SK-N-SH (cell line): ENCODE data around the gene LCN2.

Experiments used
- EP300 ChIP-seq, 2 experiments: IDR thresholded peaks; 2 replicates each; pipeline versions ENCODE4 v1.4.0 to v1.6.1; 2012; ENCODE audit warnings: borderline replicate concordance in 1 of 2, low read depth in 1 of 2, low read length in 1 of 2
- EZH2phosphoT487 ChIP-seq: fragments of 200-600 bp; sonication (generic); IDR thresholded peaks from 2 replicates; pipeline ENCODE4 v1.6.1; 2017; ENCODE audit warnings: low read depth, mixed run types, mild to moderate bottlenecking, antibody characterized with exemption, moderate library complexity, borderline replicate concordance
- FOXJ3 ChIP-seq: sonication (generic); formaldehyde crosslinking; IDR thresholded peaks from 2 replicates; pipeline ENCODE4 v1.5.1; 2020; ENCODE audit warnings: mild to moderate bottlenecking, missing genetic modification reagents
- JUND ChIP-seq: IDR thresholded peaks from 2 replicates; pipeline ENCODE4 v1.4.0; 2012
- NFIC ChIP-seq: IDR thresholded peaks from 2 replicates; pipeline ENCODE4 v1.4.0; 2012; ENCODE audit warnings: borderline replicate concordance
- NRF1 ChIP-seq: IDR thresholded peaks from 2 replicates; pipeline ENCODE4 v1.6.1; 2012; ENCODE audit warnings: low read depth, mild to moderate bottlenecking, low read length
- RCOR1 ChIP-seq: fragments of 150-350 bp; IDR thresholded peaks from 2 replicates; pipeline ENCODE4 v1.6.1; 2017; ENCODE audit warnings: antibody characterized with exemption, low read length
- RFX5 ChIP-seq: IDR thresholded peaks from 2 replicates; pipeline ENCODE4 v1.6.1; 2012; ENCODE audit warnings: mild to moderate bottlenecking, improper control_type of control experiment, low read length
- SMC3 ChIP-seq: IDR thresholded peaks from 2 replicates; pipeline ENCODE4 v1.6.1; 2012; ENCODE audit warnings: low read depth, low read length, improper control_type of control experiment
- YY1 ChIP-seq: IDR thresholded peaks from 2 replicates; pipeline ENCODE4 v1.4.0; 2012; ENCODE audit warnings: low read depth, mild to moderate bottlenecking
- TF ChIP-seq, protein P1 (sequence below): IDR thresholded peaks from 2 replicates; pipeline ENCODE4 v1.6.1; 2012; ENCODE audit warnings: mild to moderate bottlenecking, low read depth, low read length, moderate library complexity
- TF ChIP-seq, protein P2 (sequence below): IDR thresholded peaks from 2 replicates; pipeline ENCODE4 v1.4.0; 2012; ENCODE audit warnings: low read depth
- TF ChIP-seq, protein P3 (sequence below): fragments of 200-600 bp; sonication (generic); IDR thresholded peaks from 2 replicates; pipeline ENCODE4 v1.6.1; 2017; ENCODE audit warnings: antibody characterized with exemption, mild to moderate bottlenecking, moderate library complexity

DNA sequence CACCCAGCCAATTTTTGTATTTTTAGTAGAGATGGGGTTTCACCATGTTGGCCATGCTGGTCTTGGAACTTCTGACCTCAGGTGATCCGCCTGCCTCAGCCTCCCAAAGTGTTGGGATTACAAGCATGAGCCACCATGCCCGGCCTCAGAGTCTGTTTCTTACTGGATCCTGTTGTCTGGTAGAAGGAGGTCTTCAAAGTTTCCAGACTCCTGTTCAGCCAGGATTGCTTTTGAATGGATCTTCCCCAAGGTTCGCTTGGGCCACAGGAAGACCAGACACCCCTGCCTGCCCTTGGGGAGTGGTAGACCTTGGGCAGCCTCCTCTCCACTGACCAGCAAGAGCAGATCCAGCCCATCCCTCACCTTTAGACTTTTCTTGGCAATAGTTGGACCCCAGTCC, 7.6 kb upstream of the LCN2 start:
- TF ChIP-seq, protein P1, sequence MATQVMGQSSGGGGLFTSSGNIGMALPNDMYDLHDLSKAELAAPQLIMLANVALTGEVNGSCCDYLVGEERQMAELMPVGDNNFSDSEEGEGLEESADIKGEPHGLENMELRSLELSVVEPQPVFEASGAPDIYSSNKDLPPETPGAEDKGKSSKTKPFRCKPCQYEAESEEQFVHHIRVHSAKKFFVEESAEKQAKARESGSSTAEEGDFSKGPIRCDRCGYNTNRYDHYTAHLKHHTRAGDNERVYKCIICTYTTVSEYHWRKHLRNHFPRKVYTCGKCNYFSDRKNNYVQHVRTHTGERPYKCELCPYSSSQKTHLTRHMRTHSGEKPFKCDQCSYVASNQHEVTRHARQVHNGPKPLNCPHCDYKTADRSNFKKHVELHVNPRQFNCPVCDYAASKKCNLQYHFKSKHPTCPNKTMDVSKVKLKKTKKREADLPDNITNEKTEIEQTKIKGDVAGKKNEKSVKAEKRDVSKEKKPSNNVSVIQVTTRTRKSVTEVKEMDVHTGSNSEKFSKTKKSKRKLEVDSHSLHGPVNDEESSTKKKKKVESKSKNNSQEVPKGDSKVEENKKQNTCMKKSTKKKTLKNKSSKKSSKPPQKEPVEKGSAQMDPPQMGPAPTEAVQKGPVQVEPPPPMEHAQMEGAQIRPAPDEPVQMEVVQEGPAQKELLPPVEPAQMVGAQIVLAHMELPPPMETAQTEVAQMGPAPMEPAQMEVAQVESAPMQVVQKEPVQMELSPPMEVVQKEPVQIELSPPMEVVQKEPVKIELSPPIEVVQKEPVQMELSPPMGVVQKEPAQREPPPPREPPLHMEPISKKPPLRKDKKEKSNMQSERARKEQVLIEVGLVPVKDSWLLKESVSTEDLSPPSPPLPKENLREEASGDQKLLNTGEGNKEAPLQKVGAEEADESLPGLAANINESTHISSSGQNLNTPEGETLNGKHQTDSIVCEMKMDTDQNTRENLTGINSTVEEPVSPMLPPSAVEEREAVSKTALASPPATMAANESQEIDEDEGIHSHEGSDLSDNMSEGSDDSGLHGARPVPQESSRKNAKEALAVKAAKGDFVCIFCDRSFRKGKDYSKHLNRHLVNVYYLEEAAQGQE, result no peak
- no peak for TF ChIP-seq JUND
- TF ChIP-seq, protein P2, sequence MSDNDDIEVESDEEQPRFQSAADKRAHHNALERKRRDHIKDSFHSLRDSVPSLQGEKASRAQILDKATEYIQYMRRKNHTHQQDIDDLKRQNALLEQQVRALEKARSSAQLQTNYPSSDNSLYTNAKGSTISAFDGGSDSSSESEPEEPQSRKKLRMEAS, result no peak
- no peak for TF ChIP-seq FOXJ3 (CRISPR knock-in tag)
- TF ChIP-seq YY1, result no peak
- no peak for TF ChIP-seq RCOR1
- no peak for TF ChIP-seq SMC3
- TF ChIP-seq, protein P3, sequence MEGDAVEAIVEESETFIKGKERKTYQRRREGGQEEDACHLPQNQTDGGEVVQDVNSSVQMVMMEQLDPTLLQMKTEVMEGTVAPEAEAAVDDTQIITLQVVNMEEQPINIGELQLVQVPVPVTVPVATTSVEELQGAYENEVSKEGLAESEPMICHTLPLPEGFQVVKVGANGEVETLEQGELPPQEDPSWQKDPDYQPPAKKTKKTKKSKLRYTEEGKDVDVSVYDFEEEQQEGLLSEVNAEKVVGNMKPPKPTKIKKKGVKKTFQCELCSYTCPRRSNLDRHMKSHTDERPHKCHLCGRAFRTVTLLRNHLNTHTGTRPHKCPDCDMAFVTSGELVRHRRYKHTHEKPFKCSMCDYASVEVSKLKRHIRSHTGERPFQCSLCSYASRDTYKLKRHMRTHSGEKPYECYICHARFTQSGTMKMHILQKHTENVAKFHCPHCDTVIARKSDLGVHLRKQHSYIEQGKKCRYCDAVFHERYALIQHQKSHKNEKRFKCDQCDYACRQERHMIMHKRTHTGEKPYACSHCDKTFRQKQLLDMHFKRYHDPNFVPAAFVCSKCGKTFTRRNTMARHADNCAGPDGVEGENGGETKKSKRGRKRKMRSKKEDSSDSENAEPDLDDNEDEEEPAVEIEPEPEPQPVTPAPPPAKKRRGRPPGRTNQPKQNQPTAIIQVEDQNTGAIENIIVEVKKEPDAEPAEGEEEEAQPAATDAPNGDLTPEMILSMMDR, result no peak
- no peak for TF ChIP-seq NRF1
- TF ChIP-seq EP300 (IDR thresholded peaks at IDR 0.05; ENCODE audit: borderline replicate concordance in 1 of 2, low read depth in 1 of 2, low read length in 1 of 2), result no peak
- TF ChIP-seq NFIC, result no peak
- no peak for TF ChIP-seq RFX5
- no peak for TF ChIP-seq EZH2phosphoT487
